OCI-LY1 (cell line): Measurements from ENCODE around the gene GUCY1A2.

Source experiments
- H2AFZ ChIP-seq: fragments of 200-600 bp; sonication (generic), shearing (Covaris generic); 2 replicates; pipeline ENCODE4 v1.6.0; 2014; ENCODE audit warnings: antibody characterized with exemption, mild to moderate bottlenecking, low read length
- H3F3A ChIP-seq: fragments of 200-600 bp; sonication (generic), shearing (Covaris generic); 2 replicates; pipeline ENCODE4 v1.6.0; 2014; ENCODE audit warnings: mild to moderate bottlenecking, antibody characterized with exemption, low read length, moderate library complexity; ENCODE audit not compliant: insufficient read depth
- H3K27ac ChIP-seq: fragments of 200-600 bp; sonication (generic); 2 replicates; pipeline ENCODE4 v1.5.1; 2014; ENCODE audit warnings: low read length, mixed run types, mild to moderate bottlenecking, low read depth; ENCODE audit not compliant: poor library complexity, severe bottlenecking
- H3K27me3 ChIP-seq: fragments of 200-600 bp; sonication (generic); 2 replicates; pipeline ENCODE4 v1.6.0; 2014; ENCODE audit warnings: antibody characterized with exemption, mild to moderate bottlenecking, low read length, moderate library complexity; ENCODE audit not compliant: insufficient read depth
- H3K36me3 ChIP-seq: fragments of 200-600 bp; sonication (generic); 2 replicates; pipeline ENCODE4 v1.6.1; 2014; ENCODE audit warnings: mild to moderate bottlenecking, antibody characterized with exemption, low read length, moderate library complexity, mixed read lengths; ENCODE audit not compliant: insufficient read depth
- H3K4me1 ChIP-seq: fragments of 200-600 bp; sonication (generic); 2 replicates; pipeline ENCODE4 v1.5.1; 2014; ENCODE audit warnings: mild to moderate bottlenecking, low read length, moderate library complexity; ENCODE audit not compliant: insufficient read depth, severe bottlenecking
- H3K4me2 ChIP-seq: fragments of 200-600 bp; sonication (generic), shearing (Covaris generic); 2 replicates; pipeline ENCODE4 v1.6.1; 2014; ENCODE audit warnings: low read length
- H3K4me3 ChIP-seq: fragments of 200-600 bp; sonication (generic); 2 replicates; pipeline ENCODE4 v1.5.1; 2014; ENCODE audit warnings: low read length, low read depth, mild to moderate bottlenecking, mixed read lengths; ENCODE audit not compliant: poor library complexity, severe bottlenecking
- H3K79me2 ChIP-seq: fragments of 200-600 bp; shearing (Covaris generic); 2 replicates; pipeline ENCODE4 v1.6.1; 2016; ENCODE audit warnings: mixed run types, low read length, mixed read lengths; ENCODE audit not compliant: insufficient read depth
- H3K9ac ChIP-seq: fragments of 200-600 bp; sonication (generic), shearing (Covaris generic); 2 replicates; pipeline ENCODE4 v1.6.1; 2014; ENCODE audit warnings: mild to moderate bottlenecking, low read length, mixed read lengths
- H3K9me2 ChIP-seq: fragments of 200-600 bp; sonication (generic), shearing (Covaris generic); 2 replicates; pipeline ENCODE4 v1.6.1; 2014; ENCODE audit warnings: low read depth, mild to moderate bottlenecking, low read length, mixed read lengths
- H3K9me3 ChIP-seq: fragments of 200-600 bp; shearing (Covaris generic); 2 replicates; pipeline ENCODE4 v1.6.1; 2014; ENCODE audit warnings: low read length, mixed read lengths
- H4K20me1 ChIP-seq: fragments of 200-600 bp; sonication (generic), shearing (Covaris generic); 2 replicates; pipeline ENCODE4 v1.6.0; 2016; ENCODE audit warnings: mild to moderate bottlenecking, low read length; ENCODE audit not compliant: insufficient read depth
- CTCF ChIP-seq: fragments of 200-600 bp; sonication (generic), shearing (Covaris generic); IDR thresholded peaks from 2 replicates; pipeline ENCODE4 v1.5.1; 2017; ENCODE audit warnings: mild to moderate bottlenecking, antibody characterized with exemption, low read length, moderate library complexity, mixed read lengths
- EZH2 ChIP-seq: fragments of 200-600 bp; sonication (generic), shearing (Covaris generic); IDR thresholded peaks from 2 replicates; pipeline ENCODE4 v1.8.0; 2017; ENCODE audit warnings: borderline replicate concordance, mixed run types, mild to moderate bottlenecking, antibody characterized with exemption, low read length, moderate library complexity, mixed read lengths

GUCY1A2 gene

GRCh38 chr11:106681435-106681834 is 336.8 kb downstream of the GUCY1A2 start:
- Histone ChIP-seq H3K9me2 (no peaks in the 10 kb centered on the region), H3K4me2 (no peak overlapping the region), H3K36me3 (no peaks in the 10 kb centered on the region), H3K27ac (no peak overlapping the region), H2AFZ (no peak overlapping the region), H3K9me3 (no peaks in the 10 kb centered on the region), H4K20me1 (no peaks in the 10 kb centered on the region), H3K9ac (no peak overlapping the region), H3F3A (no peaks in the 10 kb centered on the region), H3K27me3 (no peaks in the 10 kb centered on the region), H3K4me3 (no peak overlapping the region), H3K79me2 (no peaks in the 10 kb centered on the region), H3K4me1 (no peaks in the 10 kb centered on the region)
- TF ChIP-seq EZH2 (no peak), CTCF (no peak)

- Histone ChIP-seq H3K27ac (no peak overlapping the region), H3F3A (no peaks in the 10 kb centered on the region), H3K9ac (no peak overlapping the region), H2AFZ (no peak overlapping the region), H4K20me1 (no peaks in the 10 kb centered on the region), H3K4me1 (no peaks in the 10 kb centered on the region), H3K79me2 (no peaks in the 10 kb centered on the region), H3K9me3 (no peaks in the 10 kb centered on the region), H3K36me3 (no peaks in the 10 kb centered on the region), H3K4me2 (no peak overlapping the region), H3K4me3 (no peak overlapping the region), H3K27me3 (no peaks in the 10 kb centered on the region), H3K9me2 (no peaks in the 10 kb centered on the region)
- TF ChIP-seq CTCF, result no peak
- no peak for TF ChIP-seq EZH2
Measured at GRCh38 chr11:106679581-106679980, 338.7 kb downstream of the GUCY1A2 start.

GRCh38 chr11:106679181-106679580 is 339.1 kb downstream of the GUCY1A2 start:
- no peaks in the 10 kb centered on the region for H3F3A ChIP-seq
- H3K79me2 ChIP-seq, result no peaks in the 10 kb centered on the region
- no peak overlapping the region for H3K9ac ChIP-seq
- TF ChIP-seq CTCF (no peak), EZH2 (no peak)
- no peak overlapping the region for H2AFZ ChIP-seq
- no peaks in the 10 kb centered on the region for H3K9me3 ChIP-seq
- no peaks in the 10 kb centered on the region for H3K27me3 ChIP-seq
- no peaks in the 10 kb centered on the region for H3K4me1 ChIP-seq
- H4K20me1 ChIP-seq, result no peaks in the 10 kb centered on the region
- no peak overlapping the region for H3K27ac ChIP-seq
- no peak overlapping the region for H3K4me3 ChIP-seq
- no peaks in the 10 kb centered on the region for H3K36me3 ChIP-seq
- H3K9me2 ChIP-seq, result no peaks in the 10 kb centered on the region
- no peak overlapping the region for H3K4me2 ChIP-seq
